ENCODE measurements around the gene LRRC53.

LRRC53 gene, protein sequence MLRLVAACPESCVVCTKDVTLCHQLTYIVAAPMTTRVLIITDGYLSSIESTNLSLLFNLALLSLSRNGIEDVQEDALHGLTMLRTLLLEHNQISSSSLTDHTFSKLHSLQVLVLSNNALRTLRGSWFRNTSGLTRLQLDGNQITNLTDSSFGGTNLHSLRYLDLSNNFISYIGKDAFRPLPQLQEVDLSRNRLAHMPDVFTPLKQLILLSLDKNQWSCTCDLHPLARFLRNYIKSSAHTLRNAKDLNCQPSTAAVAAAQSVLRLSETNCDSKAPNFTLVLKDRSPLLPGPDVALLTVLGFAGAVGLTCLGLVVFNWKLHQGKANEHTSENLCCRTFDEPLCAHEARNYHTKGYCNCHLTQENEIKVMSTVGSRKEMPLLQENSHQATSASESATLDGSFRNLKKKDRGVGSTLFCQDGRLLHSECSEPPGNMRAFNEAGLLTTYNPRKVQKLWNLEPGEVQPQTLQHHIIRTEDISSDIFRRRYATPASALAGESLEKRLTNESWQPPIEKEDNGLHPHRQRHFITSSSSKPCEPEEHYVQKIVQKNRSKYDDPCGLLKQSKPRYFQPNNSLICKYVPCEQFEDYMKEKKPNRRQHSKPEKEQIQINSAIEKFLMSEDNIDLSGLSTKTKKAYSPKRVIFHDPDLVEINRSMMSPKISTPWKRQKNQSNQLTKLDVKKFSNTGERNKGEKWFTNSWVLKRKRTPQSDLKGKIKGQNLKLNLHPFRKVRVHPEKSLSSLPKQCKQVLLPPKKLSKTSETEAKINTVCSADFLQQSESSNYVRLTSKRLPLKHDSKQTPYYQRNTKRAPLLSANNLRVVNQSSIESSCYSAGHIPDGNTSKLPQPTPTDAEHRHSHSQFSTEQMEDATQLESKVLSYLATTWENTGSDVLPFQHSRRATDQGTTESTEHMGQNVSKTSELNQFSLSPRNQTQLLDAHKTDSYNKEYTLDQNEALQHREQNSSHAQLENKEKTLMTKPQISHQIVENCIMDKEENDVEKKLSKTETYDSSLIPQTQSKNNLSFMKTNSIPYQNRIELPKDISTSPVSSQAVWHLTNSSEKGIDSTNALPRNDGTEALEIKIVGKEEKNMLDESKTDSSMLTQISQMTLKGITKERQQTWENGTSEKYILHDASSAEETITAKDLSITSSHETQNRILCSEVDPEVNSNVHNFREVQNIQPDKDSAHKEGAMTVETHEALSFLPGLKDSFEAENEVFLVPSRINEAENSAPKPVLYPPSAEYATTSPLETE

GRCh38 chr1:74512170-74512915, at the start of gene LRRC53:
Gene LRRC53, minus strand, starts transcription at chr1:74512611. Its CDS starts 29,262 bp downstream, at chr1:74483349.
- no peak for DNase-seq

DNA sequence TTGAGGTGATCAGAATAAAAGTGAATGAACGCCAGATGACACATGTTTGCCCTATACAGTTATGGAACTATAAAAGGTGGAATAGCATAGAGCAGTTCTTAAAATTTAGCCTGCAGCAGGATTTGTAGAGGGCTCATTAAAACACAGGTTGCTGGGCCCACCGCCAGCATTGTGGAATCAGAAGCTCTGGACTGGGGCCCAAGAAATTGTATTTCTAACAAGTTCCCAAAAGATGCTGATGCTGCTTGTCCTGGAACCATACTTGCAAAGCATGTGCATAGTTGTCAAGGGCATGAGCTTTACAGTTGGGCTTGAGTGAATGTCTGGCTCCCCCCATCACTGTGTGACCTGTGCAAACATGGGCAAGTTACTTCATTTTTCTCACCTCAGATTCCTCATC, 37.5 kb upstream of the LRRC53 start:
- DNase-seq: no peak

DNA sequence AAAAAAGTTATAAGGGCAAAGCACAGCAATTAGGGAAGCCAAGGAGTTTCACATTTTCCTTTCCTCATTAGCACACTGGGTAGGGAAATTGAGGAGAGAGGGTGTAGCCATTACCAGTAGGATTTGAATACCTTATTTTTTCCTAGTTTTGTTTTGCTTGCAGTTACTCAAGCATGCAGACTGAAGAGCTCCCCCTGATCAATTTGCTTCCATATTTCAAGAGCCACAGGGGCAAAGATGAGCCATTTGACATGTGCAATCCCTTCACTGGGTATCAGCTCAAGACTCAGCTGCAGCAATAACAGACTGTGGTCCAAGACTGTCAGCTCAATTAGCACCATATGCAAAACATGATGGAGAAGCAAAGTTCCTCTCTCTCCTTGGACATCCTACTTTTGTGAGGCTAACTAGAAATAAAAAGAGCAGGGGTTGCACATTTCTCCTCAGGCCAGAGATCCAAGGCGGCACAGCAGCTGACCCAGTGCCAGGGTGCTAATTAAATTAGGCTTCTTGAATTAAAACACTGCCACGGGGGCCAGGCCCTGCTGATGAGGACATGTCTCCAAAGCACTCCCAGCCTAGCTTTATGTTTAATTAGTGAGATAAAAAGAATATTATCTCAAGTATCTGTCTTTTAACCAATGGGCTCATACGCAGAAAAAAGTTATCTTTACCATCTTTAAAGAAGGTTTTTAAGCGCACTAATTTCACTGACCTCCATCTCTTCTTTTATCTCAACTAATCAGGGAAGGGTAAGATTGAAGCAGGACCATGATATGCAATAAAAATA, 36.7 kb upstream of the LRRC53 start:
- DNase-seq: no peak

- no peak for DNase-seq
Measured at GRCh38 chr1:74545821-74546220, 33.4 kb upstream of the LRRC53 start.

GRCh38 chr1:74534241-74534640, 21.8 kb upstream of the LRRC53 start:
- DNase-seq: no peak

GRCh38 chr1:74531796-74532195, 19.4 kb upstream of the LRRC53 start:
- DNase-seq: no peak

DNA sequence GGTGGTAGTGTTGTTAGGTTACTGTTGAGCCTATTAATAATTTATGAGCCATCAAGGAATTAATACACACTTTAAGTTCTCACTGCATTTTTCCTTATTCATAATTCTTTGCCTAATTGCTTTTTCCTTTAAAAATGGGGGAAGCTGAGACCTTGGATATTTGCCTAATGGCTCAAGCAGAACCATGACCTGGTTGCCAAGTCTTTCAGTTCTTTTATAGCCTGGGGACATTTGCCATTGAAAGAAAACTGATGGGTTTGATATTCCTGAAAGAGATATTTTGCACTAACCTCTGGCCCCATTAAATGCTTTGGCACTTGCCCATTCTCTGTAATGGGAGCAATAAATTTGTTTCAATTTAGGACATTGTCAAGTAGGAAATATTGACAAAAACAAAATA, 18.5 kb upstream of the LRRC53 start:
- DNase-seq: no peak

GRCh38 chr1:74528123-74528522, 15.7 kb upstream of the LRRC53 start:
- DNase-seq: no peak

GRCh38 chr1:74526708-74527107, 14.3 kb upstream of the LRRC53 start:
- no peak for DNase-seq

GRCh38 chr1:74523873-74524480, 11.6 kb upstream of the LRRC53 start:
- DNase-seq: no peak

- no peak for DNase-seq
Measured at GRCh38 chr1:74522148-74522547, 9.7 kb upstream of the LRRC53 start.

- DNase-seq: no peak
Measured at GRCh38 chr1:74517599-74518051, 5.2 kb upstream of the LRRC53 start.

DNA sequence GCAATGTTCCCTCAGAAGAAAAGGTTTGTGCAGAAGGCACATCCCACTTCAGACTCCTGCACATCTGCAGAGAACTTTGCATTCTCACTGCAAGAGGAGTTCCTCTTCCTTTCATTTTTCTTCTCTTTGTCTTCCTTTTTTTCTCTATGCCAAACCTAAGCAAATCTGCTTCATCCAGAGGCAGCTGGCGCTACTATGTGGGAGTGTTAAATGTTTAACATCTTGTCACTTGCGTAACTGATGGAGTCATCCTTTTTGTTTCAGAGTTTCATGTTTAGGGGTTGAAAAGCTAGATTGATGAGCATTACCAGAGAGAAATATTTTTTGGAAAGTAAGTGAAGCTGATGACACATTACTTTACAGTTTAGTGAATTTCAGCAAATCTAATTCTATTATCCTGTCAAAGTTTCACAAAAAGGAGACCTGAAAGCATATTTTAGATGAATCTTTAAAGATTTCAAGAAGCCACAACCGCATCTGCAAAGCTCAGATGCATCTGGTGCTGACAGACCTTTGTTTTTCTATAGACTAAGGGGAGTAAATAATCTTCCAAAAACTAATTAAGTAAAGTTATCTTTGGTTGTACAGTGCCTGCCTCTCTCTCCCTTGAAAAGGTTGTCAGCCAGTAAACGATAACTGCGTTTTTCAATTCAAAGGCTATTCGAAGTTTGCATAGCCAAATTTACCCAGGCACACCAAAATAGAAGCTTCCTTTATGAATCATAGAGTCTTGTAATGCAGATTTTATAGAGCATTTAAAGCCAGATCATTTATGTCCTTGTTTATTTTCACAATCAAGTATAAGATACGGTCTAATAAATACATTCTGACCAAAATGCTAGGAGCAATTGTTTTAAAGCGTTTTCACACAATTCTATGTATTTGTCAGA, 1.2 kb upstream of the LRRC53 start:
- DNase-seq: no peak

- no peak for DNase-seq
Measured at GRCh38 chr1:74508449-74508848, 4.0 kb downstream of the LRRC53 start.

GRCh38 chr1:74505928-74506710, 6.3 kb downstream of the LRRC53 start:
- no peak for DNase-seq

DNA sequence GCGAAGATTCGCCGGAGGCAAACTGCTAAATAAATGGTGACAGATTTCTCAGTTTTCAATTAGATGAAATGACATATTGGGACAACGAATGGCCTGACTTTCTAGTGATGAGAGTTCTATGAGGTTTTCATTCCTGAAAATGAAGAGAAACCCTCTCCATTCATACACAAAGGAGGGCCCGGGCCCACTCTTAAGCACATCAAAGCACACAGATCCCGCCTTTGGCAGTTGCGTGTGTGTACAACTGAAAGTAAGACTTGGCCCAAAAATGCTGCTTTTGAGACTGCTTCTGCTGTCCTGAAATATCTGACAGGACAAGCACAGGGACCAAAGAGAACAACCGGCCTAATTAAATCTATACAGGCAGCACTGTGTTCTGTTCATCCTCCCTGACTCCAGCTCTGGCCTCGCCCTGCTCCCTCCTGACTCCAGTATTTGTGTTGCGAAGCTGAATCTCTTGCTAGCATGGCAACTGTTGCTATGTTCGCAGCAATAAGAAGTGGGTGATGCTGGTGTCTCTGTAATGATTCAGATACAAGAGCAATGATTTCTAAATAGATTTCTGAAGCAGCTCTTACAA, 7.4 kb downstream of the LRRC53 start:
- DNase-seq: no peak

DNA sequence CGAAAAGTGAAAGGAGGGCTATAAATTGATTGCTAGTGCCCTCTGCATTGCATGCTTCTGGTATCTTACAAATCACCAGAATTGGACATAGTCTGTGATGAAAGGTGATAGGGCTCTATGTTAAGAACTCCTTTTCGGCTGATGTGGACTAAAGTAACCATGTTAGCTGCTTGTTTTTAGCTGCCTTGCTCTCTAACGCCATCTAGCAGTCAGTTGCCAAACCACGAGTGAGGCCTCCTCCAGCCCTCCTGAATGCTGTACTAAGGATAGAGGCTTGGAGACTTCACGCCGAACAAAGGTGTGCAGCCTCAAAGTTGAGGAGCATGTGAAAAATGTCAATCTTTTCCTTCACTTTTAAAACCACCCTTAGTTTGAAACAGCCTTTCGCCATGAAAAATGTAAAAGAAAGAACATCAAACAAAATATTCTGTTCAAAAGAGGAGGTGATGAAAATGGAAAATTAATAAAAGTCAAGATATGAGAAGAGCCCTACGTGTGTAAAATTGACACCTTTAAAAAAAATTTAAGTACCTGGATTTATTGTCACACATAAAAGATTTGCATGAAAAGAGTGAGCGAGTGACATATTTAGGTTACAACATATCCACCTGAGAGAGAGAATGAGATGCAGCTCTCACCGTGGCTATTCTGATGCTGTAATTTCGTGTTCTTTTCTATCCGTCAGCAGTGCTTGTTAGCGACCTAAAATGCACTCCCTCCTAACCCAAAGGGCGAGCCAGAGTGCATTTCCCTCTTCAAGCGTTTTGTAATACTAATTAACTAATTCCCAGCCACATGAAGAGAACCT, 8.1 kb downstream of the LRRC53 start:
- peak; percentile 1 for DNase-seq

DNA sequence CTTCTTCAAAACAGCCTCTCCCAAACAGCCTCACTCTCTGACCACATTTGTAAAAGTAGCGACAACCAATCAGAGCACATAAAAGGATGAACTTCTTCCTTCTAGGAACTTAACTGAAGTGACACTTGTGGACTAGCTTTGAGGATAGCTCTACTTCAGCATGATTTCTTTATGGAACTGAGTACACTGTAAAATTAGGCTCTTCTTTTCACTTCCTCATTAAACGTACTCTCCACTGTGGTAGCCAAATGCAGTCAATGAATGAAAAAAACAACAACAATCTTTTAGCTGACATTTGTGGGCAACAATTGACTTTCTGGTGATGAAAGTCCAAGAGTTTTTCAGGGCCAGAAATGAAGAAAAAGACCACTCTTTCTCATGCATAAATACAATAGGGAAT, 9.6 kb downstream of the LRRC53 start:
- DNase-seq: no peak

Measured in GF-D8 (cell line).